A549 (cell line): ENCODE data around the gene ZNF714. TPM values are rescaled to one million over a fixed set of nuclear protein-coding genes. Genes with fewer than 3 reads are reported as not detected.

Experiments used
- ATAC-seq, 2 experiments: fragments of 200-7000 bp in 1 of 2; fragments of >200 bp in 1 of 2; cut with Nextera tagmentation in 1 of 2; cut with Tn5 transposase in 1 of 2; 3 replicates each; pipeline versions ENCODE4 v1.8.0 to v1.9.1; 2018 to 2020; ENCODE audit warnings: mild to moderate bottlenecking in 1 of 2, moderate library complexity in 1 of 2
- CTCF ChIA-PET: fragments of 300-600 bp; sonication (Branson Sonifier 250); formaldehyde crosslinking; extraction: SDS; loops from one replicate; lab custom pipeline; 2021; ENCODE audit warnings: antibody characterized with exemption, inconsistent platforms; lab: Yijun Ruan, JAX
- POLR2A ChIA-PET: fragments of 350-600 bp; formaldehyde crosslinking; extraction: SDS; loops from one replicate; lab custom pipeline; 2021; ENCODE audit warnings: antibody characterized with exemption, inconsistent platforms; lab: Yijun Ruan, JAX
- DNase-seq, 2 experiments: peaks; one replicate each; pipeline versions ENCODE4 v3.0.0 to v3.0.0-alpha.2; 2011 to 2016; ENCODE audit warnings: low read depth in 1 of 2, low spot score in 1 of 2
- FAIRE-seq: peaks from 2 replicates; lab custom pipeline; 2011; peaks lifted over from hg19 to GRCh38; lab: Jason Lieb, UNC
- H3K27ac ChIP-seq, 2 experiments: fragments of >200 bp; sonication (Bioruptor Twin); formaldehyde crosslinking; 3 replicates each; pipeline ENCODE4 v1.5.1; 2016 to 2017
- H3K4me1 ChIP-seq: fragments of >200 bp; sonication (Bioruptor Twin); formaldehyde crosslinking; 3 replicates; pipeline ENCODE4 v1.6.1; 2016
- H3K4me2 ChIP-seq: fragments of >200 bp; sonication (Bioruptor Twin); formaldehyde crosslinking; 3 replicates; pipeline ENCODE4 v1.6.1; 2016
- H3K4me3 ChIP-seq: fragments of >200 bp; sonication (Bioruptor Twin); formaldehyde crosslinking; 3 replicates; pipeline ENCODE4 v1.5.1; 2016
- H3K9me3 ChIP-seq: fragments of >200 bp; sonication (Bioruptor Twin); formaldehyde crosslinking; 3 replicates; pipeline ENCODE4 v1.6.1; 2016
- BHLHE40 ChIP-seq: IDR thresholded peaks from 2 replicates; pipeline ENCODE4 v1.6.1; 2012; ENCODE audit warnings: low read depth, low read length, inconsistent platforms
- CBX2 ChIP-seq: fragments of 200-600 bp; sonication (generic); IDR thresholded peaks from 2 replicates; pipeline ENCODE4 v1.6.1; 2016; ENCODE audit warnings: low read depth, mild to moderate bottlenecking, borderline replicate concordance
- CBX8 ChIP-seq: fragments of 200-600 bp; sonication (generic); IDR thresholded peaks from 2 replicates; pipeline ENCODE4 v1.6.1; 2016
- CEBPB ChIP-seq, 2 experiments: fragments of >200 bp in 1 of 2; sonication (Bioruptor Twin) in 1 of 2; formaldehyde crosslinking in 1 of 2; IDR thresholded peaks; 2 replicates each; pipeline ENCODE4 v1.6.1; 2012 to 2016
- CHD4 ChIP-seq: fragments of 200-600 bp; sonication (generic); IDR thresholded peaks from 2 replicates; pipeline ENCODE4 v1.6.1; 2016; ENCODE audit warnings: antibody characterized with exemption, mild to moderate bottlenecking, borderline replicate concordance
- EHMT2 ChIP-seq: fragments of 200-600 bp; sonication (generic); IDR thresholded peaks from 2 replicates; pipeline ENCODE4 v1.6.1; 2016; ENCODE audit warnings: antibody characterized with exemption, low read depth, mild to moderate bottlenecking, moderate library complexity
- ESRRA ChIP-seq: fragments of 150-350 bp; IDR thresholded peaks from 2 replicates; pipeline ENCODE4 v1.6.1; 2014; ENCODE audit warnings: mild to moderate bottlenecking, low read length, borderline replicate concordance
- GATA3 ChIP-seq: IDR thresholded peaks from 2 replicates; pipeline ENCODE4 v1.6.1; 2012; ENCODE audit warnings: borderline replicate concordance
- HEYL ChIP-seq: fragments of 250-450 bp; sonication (Bioruptor Pico); IDR thresholded peaks from 2 replicates; pipeline ENCODE4 v1.8.0; 2021; ENCODE audit warnings: mild to moderate bottlenecking, moderate library complexity
- HOXB13 ChIP-seq: fragments of 250-450 bp; sonication (Bioruptor Pico); IDR thresholded peaks from 2 replicates; pipeline ENCODE4 v1.5.0; 2020; ENCODE audit warnings: low read depth, mild to moderate bottlenecking, moderate library complexity
- JUN ChIP-seq, 2 experiments: fragments of >200 bp; sonication (Bioruptor Twin); formaldehyde crosslinking; IDR thresholded peaks; 2 replicates in 1 of 2; 3 replicates in 1 of 2; pipeline ENCODE4 v1.6.1; 2016 to 2017
- JUNB ChIP-seq: fragments of >200 bp; sonication (Bioruptor Twin); formaldehyde crosslinking; IDR thresholded peaks from 2 replicates; pipeline ENCODE4 v1.6.1; 2016
- KDM5A ChIP-seq: fragments of 200-600 bp; sonication (generic); IDR thresholded peaks from 2 replicates; pipeline ENCODE4 v1.6.1; 2016; ENCODE audit warnings: antibody characterized with exemption, mild to moderate bottlenecking
- MAX ChIP-seq: IDR thresholded peaks from 2 replicates; pipeline ENCODE4 v1.6.1; 2012
- MYC ChIP-seq: IDR thresholded peaks from 2 replicates; pipeline ENCODE4 v1.6.1; 2012; ENCODE audit warnings: mild to moderate bottlenecking, inconsistent platforms, low read length, improper control_type of control experiment, borderline replicate concordance
- NPAS2 ChIP-seq: fragments of 250-450 bp; sonication (Bioruptor Pico); IDR thresholded peaks from 2 replicates; pipeline ENCODE4 v1.8.0; 2022; ENCODE audit warnings: mild to moderate bottlenecking, moderate library complexity, borderline replicate concordance
- NR3C1 ChIP-seq: fragments of >200 bp; sonication (Bioruptor Twin); formaldehyde crosslinking; IDR thresholded peaks from 3 replicates; pipeline ENCODE4 v1.6.1; 2017
- POLR2AphosphoS2 ChIP-seq: conservative IDR thresholded peaks from 2 replicates; pipeline ENCODE4 v1.6.1; 2012; ENCODE audit warnings: low read length, improper control_type of control experiment, inconsistent platforms
- RCOR1 ChIP-seq: fragments of 150-350 bp; IDR thresholded peaks from 2 replicates; pipeline ENCODE4 v1.6.1; 2014; ENCODE audit warnings: antibody characterized with exemption, low read length, low read depth
- TFCP2L1 ChIP-seq: fragments of 250-450 bp; sonication (Bioruptor Pico); IDR thresholded peaks from 2 replicates; pipeline ENCODE4 v1.5.0; 2021; ENCODE audit warnings: mild to moderate bottlenecking
- ZC3H11A ChIP-seq: fragments of 450-650 bp; IDR thresholded peaks from 2 replicates; pipeline ENCODE4 v1.6.1; 2014; ENCODE audit warnings: antibody characterized with exemption, mild to moderate bottlenecking
- ZFP36 ChIP-seq: fragments of 450-650 bp; IDR thresholded peaks from 2 replicates; pipeline ENCODE4 v1.6.1; 2014; ENCODE audit warnings: borderline replicate concordance; ENCODE audit not compliant: partially characterized antibody
- WGBS: methylation state at CpG from one replicate; pipeline ENCODE4 v1.1.6; 2017; ENCODE audit errors: missing lambda C conversion rate; 5-methylcytosine and 5-hydroxymethylcytosine counted together
- polyA plus RNA-seq, 4 experiments: library from polyadenylated mRNA; depleted of rRNA in 3 of 4; stranded (reverse); fragments of >200 nt; fragmentation: RNase III in 1 of 4; extraction: RNeasy Plus Mini Kit Qiagen cat#74134 plus additional on column Dnase treatment in 1 of 4; gene quantifications; 2 replicates in 3 of 4; 3 replicates in 1 of 4; pipeline ENCODE4 v1.2.3, GENCODE V29; 2011 to 2017
- TF ChIP-seq, protein P1 (sequence below): fragments of >200 bp; sonication (Bioruptor Twin); formaldehyde crosslinking; IDR thresholded peaks from 2 replicates; pipeline ENCODE4 v1.6.1; 2016
- TF ChIP-seq, protein P2 (sequence below): fragments of 250-450 bp; sonication (Bioruptor Pico); IDR thresholded peaks from 2 replicates; pipeline ENCODE4 v1.5.0; 2020; ENCODE audit warnings: low read depth, mild to moderate bottlenecking, moderate library complexity
- TF ChIP-seq, protein P3 (sequence below): fragments of 150-350 bp; IDR thresholded peaks from 2 replicates; pipeline ENCODE4 v1.6.1; 2014; ENCODE audit warnings: low read depth, mild to moderate bottlenecking, low read length
- TF ChIP-seq, protein P4 (sequence below): fragments of >200 bp; sonication (Bioruptor Twin); formaldehyde crosslinking; IDR thresholded peaks from 3 replicates; pipeline ENCODE4 v1.5.1; 2016
- TF ChIP-seq, protein P5 (sequence below): fragments of >200 bp; sonication (Bioruptor Twin); formaldehyde crosslinking; IDR thresholded peaks from 3 replicates; pipeline ENCODE4 v1.6.1; 2016

The ZNF714 gene
- polyA plus RNA-seq, 2 of the 4 experiments (the other 2 are of a cell fraction) = 3.0 to 8.1 TPM

GRCh38 chr19:21110183-21110582, 28.2 kb downstream of the ZNF714 start (continued):
- TF ChIP-seq NR3C1 (no peak), ZC3H11A (no peak), ZFP36 (no peak), CBX8 (no peak), CHD4 (no peak), RCOR1 (no peak), BHLHE40 (no peak)

- ATAC-seq (no peak), DNase-seq (no peak), FAIRE-seq (no peak)
- Histone ChIP-seq H3K4me2 (no peak overlapping the region), H3K27ac (no peak overlapping the region), H3K9me3 (peaks cover 27% of the 10 kb centered on the region; the same call in 2 of the 3 replicates), H3K4me3 (no peak overlapping the region), H3K4me1 (no peaks in the 10 kb centered on the region)
- ChIA-PET CTCF (no interaction called here), POLR2A (no interaction called here)
- TF ChIP-seq, protein P1, sequence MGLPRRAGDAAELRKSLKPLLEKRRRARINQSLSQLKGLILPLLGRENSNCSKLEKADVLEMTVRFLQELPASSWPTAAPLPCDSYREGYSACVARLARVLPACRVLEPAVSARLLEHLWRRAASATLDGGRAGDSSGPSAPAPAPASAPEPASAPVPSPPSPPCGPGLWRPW = no peak
- TF ChIP-seq, protein P2, sequence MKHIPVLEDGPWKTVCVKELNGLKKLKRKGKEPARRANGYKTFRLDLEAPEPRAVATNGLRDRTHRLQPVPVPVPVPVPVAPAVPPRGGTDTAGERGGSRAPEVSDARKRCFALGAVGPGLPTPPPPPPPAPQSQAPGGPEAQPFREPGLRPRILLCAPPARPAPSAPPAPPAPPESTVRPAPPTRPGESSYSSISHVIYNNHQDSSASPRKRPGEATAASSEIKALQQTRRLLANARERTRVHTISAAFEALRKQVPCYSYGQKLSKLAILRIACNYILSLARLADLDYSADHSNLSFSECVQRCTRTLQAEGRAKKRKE (CRISPR knock-in tag) = no peak
- no peak for TF ChIP-seq GATA3
- TF ChIP-seq, protein P3, sequence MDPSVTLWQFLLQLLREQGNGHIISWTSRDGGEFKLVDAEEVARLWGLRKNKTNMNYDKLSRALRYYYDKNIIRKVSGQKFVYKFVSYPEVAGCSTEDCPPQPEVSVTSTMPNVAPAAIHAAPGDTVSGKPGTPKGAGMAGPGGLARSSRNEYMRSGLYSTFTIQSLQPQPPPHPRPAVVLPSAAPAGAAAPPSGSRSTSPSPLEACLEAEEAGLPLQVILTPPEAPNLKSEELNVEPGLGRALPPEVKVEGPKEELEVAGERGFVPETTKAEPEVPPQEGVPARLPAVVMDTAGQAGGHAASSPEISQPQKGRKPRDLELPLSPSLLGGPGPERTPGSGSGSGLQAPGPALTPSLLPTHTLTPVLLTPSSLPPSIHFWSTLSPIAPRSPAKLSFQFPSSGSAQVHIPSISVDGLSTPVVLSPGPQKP = no peak
- TF ChIP-seq NR3C1 = no peak
- TF ChIP-seq HEYL (CRISPR knock-in tag) = no peak
- TF ChIP-seq, protein P4, sequence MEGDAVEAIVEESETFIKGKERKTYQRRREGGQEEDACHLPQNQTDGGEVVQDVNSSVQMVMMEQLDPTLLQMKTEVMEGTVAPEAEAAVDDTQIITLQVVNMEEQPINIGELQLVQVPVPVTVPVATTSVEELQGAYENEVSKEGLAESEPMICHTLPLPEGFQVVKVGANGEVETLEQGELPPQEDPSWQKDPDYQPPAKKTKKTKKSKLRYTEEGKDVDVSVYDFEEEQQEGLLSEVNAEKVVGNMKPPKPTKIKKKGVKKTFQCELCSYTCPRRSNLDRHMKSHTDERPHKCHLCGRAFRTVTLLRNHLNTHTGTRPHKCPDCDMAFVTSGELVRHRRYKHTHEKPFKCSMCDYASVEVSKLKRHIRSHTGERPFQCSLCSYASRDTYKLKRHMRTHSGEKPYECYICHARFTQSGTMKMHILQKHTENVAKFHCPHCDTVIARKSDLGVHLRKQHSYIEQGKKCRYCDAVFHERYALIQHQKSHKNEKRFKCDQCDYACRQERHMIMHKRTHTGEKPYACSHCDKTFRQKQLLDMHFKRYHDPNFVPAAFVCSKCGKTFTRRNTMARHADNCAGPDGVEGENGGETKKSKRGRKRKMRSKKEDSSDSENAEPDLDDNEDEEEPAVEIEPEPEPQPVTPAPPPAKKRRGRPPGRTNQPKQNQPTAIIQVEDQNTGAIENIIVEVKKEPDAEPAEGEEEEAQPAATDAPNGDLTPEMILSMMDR = no peak
- TF ChIP-seq CBX2 = no peak
- no peak for TF ChIP-seq MAX
- no peak for TF ChIP-seq JUNB
These were observed 33.4 kb downstream of the ZNF714 start for GRCh38 chr19:21115430-21115829.

DNA sequence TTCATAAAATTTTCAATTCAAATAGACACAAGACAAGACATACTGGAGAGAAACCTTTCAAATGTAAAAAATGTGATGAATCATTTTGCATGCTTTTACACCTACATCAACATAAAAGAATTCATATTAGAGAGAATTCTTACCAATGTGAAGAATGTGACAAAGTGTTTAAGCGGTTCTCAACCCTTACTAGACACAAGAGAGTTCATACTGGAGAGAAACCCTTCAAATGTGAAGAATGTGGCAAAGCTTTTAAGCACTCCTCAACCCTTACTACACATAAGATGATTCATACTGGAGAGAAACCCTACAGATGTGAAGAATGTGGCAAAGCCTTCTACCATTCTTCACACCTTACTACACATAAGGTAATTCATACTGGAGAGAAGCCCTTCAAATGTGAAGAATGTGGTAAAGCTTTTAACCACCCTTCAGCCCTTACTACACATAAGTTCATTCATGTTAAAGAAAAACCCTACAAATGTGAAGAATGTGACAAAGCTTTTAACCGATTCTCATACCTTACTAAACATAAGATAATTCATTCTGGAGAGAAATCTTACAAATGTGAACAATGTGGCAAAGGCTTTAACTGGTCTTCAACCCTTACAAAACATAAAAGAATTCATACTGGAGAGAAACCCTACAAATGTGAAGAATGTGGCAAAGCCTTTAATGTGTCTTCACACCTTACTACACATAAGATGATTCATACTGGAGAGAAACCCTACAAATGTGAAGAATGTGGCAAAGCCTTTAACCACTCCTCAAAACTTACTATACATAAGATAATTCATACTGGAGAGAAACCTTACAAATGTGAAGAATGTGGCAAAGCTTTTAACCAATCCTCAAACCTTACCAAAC, 35.3 kb downstream of the ZNF714 start:
- CTCF ChIA-PET = no interaction called here
- peaks cover 32% of the 10 kb centered on the region; the same call in 2 of the 3 replicates for H3K9me3 ChIP-seq
- H3K27ac ChIP-seq = no peak overlapping the region
- DNase-seq = no peak
- no peaks in the 10 kb centered on the region for H3K4me1 ChIP-seq
- no peak overlapping the region for H3K4me3 ChIP-seq
- TF ChIP-seq MYC (no peak), JUN (IDR thresholded peaks at IDR 0.05) (no peak), EHMT2 (no peak), HOXB13 (CRISPR knock-in tag) (no peak), TFCP2L1 (CRISPR knock-in tag) (no peak), CEBPB (IDR thresholded peaks at IDR 0.05) (no peak), KDM5A (no peak), NPAS2 (no peak), POLR2AphosphoS2 (no peak), HEYL (CRISPR knock-in tag) (no peak), ESRRA (no peak)
- TF ChIP-seq, protein P5, sequence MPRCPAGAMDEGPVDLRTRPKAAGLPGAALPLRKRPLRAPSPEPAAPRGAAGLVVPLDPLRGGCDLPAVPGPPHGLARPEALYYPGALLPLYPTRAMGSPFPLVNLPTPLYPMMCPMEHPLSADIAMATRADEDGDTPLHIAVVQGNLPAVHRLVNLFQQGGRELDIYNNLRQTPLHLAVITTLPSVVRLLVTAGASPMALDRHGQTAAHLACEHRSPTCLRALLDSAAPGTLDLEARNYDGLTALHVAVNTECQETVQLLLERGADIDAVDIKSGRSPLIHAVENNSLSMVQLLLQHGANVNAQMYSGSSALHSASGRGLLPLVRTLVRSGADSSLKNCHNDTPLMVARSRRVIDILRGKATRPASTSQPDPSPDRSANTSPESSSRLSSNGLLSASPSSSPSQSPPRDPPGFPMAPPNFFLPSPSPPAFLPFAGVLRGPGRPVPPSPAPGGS = no peak
- TF ChIP-seq, protein P1 = no peak
- POLR2A ChIA-PET = no interaction called here
- no peak for FAIRE-seq
- ATAC-seq = no peak
- no peak overlapping the region for H3K4me2 ChIP-seq
- whole genome bisulfite sequencing = 95% methylated on average over 2 of the region's 2 CpGs
